Spinal cord (tissue), 10 donors: ENCODE results near the gene GDNF. TPM values are rescaled to one million over a fixed set of nuclear protein-coding genes. Genes with fewer than 3 reads are reported as not detected.
"Not testable (repeated sequence)": the region's sequence is repeated elsewhere in the genome, so short reads cannot be mapped to it uniquely, and the experiment has no call there.

Experiments
- DNase-seq, 6 donors: peaks; one replicate each; pipeline versions ENCODE4 v3.0.0 to v3.0.0-alpha.2; 2013 to 2015; ENCODE audit warnings: low spot score in 6 of 6, low read depth in 4 of 6
- H3K27ac ChIP-seq: one replicate; pipeline ENCODE4 v1.5.1; 2013; ENCODE audit warnings: low read depth, low read length, control low read depth
- H3K27me3 ChIP-seq: one replicate; pipeline ENCODE4 v1.6.1; 2013; ENCODE audit warnings: low read length; ENCODE audit not compliant: control insufficient read depth, insufficient read depth
- H3K36me3 ChIP-seq: one replicate; pipeline ENCODE4 v1.6.1; 2013; ENCODE audit warnings: low read length; ENCODE audit not compliant: control insufficient read depth, insufficient read depth
- H3K4me1 ChIP-seq: one replicate; pipeline ENCODE4 v1.6.1; 2013; ENCODE audit warnings: low read length; ENCODE audit not compliant: control insufficient read depth, insufficient read depth
- H3K4me3 ChIP-seq: one replicate; pipeline ENCODE4 v1.5.1; 2013; ENCODE audit warnings: low read depth, low read length, control low read depth
- H3K9me3 ChIP-seq: one replicate; pipeline ENCODE4 v1.6.1; 2013; ENCODE audit warnings: low read length; ENCODE audit not compliant: control insufficient read depth, insufficient read depth
- WGBS: methylation state at CpG from one replicate; pipeline ENCODE4 v1.1.5; 2013; ENCODE audit warnings: missing lambda C conversion rate; ENCODE audit not compliant: insufficient coverage; 5-methylcytosine and 5-hydroxymethylcytosine counted together
- polyA plus RNA-seq, 2 donors: library from polyadenylated mRNA; unstranded; fragments of 120-200 nt; gene quantifications; one replicate each; pipeline ENCODE4 v1.2.1, GENCODE V29; 2013; ENCODE audit not compliant: insufficient read length in 2 of 2
- total RNA-seq, 2 donors: library from RNA; depleted of rRNA in 1 of 2; stranded (reverse); fragments of 120-200 nt in 1 of 2; fragments of >200 nt in 1 of 2; gene quantifications; one replicate each; pipeline versions ENCODE4 v1.2.3 to v1.2.4, GENCODE V29; 2013 to 2014
- donor health status: healthy.

Gene GDNF
- total and polyA plus RNA-seq, 4 donors: 0.17 to 0.51 (median 0.43) TPM

GRCh38 chr5:37808945-37809344, 30.9 kb downstream of the GDNF start:
- Histone ChIP-seq H3K27me3 (no peaks in the 10 kb centered on the region), H3K9me3 (no peaks in the 10 kb centered on the region), H3K27ac (no peak overlapping the region), H3K4me1 (no peaks in the 10 kb centered on the region), H3K4me3 (no peak overlapping the region), H3K36me3 (no peaks in the 10 kb centered on the region)
- no peak for DNase-seq
- 68% methylated on average over 4 of the region's 5 CpGs for WGBS

DNA sequence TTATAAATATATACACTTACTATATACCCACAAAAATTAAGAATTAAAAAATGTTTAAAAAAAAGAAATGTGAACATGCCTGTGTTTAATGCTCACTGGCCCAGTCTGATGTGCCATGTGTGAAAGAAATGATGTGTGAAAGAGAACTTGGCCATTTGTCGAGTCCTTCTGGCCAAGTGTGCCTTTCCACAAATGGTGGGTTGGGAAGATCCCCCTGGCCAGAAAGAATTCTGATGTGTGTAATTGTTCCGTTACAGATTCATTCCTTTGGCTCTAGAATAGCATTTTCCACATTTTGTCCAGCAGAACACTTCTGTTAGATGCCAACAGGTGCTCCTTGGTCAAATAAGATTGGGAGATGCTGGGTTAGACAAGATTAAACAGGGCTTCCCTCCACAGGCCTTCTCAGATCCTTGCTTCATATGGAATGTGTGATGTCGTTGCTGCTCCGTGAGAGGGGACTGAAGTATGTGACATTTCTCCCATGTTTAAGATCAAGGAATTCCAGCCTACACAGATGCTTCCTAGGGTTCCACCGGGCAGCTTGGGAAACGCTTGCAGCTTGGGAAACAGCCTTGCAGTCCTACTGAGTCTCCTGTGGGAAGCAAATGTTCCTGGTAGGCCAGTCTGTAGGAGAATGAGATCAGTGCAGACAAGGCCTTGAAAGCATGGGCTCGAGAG, 32.1 kb downstream of the GDNF start:
- Histone ChIP-seq H3K27me3 (no peaks in the 10 kb centered on the region), H3K4me1 (no peaks in the 10 kb centered on the region), H3K36me3 (no peaks in the 10 kb centered on the region), H3K9me3 (no peaks in the 10 kb centered on the region), H3K4me3 (no peak overlapping the region), H3K27ac (no peak overlapping the region)
- WGBS: 87% methylated on average over 6 of the region's 7 CpGs
- DNase-seq: no peak

GRCh38 chr5:37807015-37807414, 32.8 kb downstream of the GDNF start:
- Histone ChIP-seq H3K36me3 (no peaks in the 10 kb centered on the region), H3K9me3 (no peaks in the 10 kb centered on the region), H3K4me1 (no peaks in the 10 kb centered on the region), H3K27ac (no peak overlapping the region), H3K27me3 (no peaks in the 10 kb centered on the region), H3K4me3 (no peak overlapping the region)
- WGBS: no CpG with 5 or more reads among the region's 2 CpGs
- no peak for DNase-seq

DNA sequence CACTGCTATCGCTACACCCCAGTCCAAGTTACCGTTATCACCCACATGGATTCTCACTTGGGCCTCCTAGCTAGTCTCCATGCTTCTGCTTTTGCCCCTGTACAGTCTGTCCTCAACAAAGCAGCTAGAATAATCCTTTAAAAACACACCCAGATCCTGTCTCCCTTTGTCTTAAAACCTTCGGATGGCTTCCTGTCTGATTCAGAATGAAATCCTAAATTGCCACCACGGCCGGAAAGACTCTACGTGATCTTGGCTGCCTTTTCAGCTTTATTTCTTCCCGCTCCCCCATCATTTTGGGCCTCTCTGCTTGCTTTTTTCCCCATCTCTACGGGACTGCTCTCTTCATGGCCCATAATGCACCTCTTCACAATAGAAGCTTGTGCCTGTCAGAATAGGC, 33.4 kb downstream of the GDNF start:
- Histone ChIP-seq H3K27me3 (no peaks in the 10 kb centered on the region), H3K27ac (no peak overlapping the region), H3K4me3 (no peak overlapping the region), H3K9me3 (no peaks in the 10 kb centered on the region), H3K36me3 (no peaks in the 10 kb centered on the region), H3K4me1 (no peaks in the 10 kb centered on the region)
- DNase-seq: no peak
- 98% methylated on average over 8 of the region's 8 CpGs for WGBS

- 92% methylated on average over 12 of the region's 12 CpGs for WGBS
- Histone ChIP-seq H3K36me3 (no peaks in the 10 kb centered on the region), H3K27ac (no peak overlapping the region), H3K4me3 (no peak overlapping the region), H3K4me1 (no peaks in the 10 kb centered on the region), H3K27me3 (no peaks in the 10 kb centered on the region), H3K9me3 (no peaks in the 10 kb centered on the region)
- DNase-seq: no peak
Observed at GRCh38 chr5:37806016-37806415, 33.8 kb downstream of the GDNF start.

DNA sequence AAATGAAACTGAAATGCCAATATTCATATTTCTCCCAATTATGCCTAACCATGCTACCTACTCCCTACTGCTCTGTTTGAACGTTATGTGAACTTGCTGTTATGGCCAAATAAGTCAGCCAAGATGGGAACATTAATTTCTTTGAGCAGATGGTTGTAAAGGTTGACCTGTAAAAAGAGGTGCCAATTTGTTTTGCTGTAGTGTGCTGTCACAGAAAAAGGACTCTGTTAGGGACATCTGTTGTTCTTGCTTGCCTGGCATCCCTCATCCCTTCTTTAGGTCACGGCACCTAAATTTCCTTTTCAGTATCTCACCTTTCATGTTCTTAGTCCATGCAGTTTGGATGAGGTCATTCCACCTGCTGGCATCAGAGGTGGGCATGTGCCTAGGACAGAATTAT, 35.4 kb downstream of the GDNF start:
- Histone ChIP-seq H3K36me3 (no peaks in the 10 kb centered on the region), H3K27me3 (no peaks in the 10 kb centered on the region), H3K4me3 (no peak overlapping the region), H3K27ac (no peak overlapping the region), H3K4me1 (no peaks in the 10 kb centered on the region), H3K9me3 (no peaks in the 10 kb centered on the region)
- WGBS: no CpG with 5 or more reads among the region's 2 CpGs
- no peak for DNase-seq

DNA sequence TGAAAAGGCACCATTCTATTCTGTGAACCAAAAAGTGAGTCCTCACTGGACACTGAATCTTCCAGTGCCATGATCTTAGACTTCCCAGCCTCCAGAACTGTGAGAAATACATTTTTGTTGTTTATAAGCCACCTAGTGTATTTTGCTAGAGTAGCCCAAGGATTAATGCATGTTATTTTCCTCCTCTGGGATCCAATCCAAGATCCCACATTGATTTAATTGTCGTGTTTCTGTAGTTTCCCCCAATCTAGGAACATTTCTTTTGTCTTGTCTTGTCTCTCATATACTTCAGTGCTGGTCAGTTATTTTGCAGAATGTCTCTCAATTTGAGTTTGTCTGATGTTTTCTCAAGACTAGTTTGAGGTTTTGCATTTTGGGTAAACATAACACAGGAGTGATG, 36.4 kb downstream of the GDNF start:
- WGBS: no CpG with 5 or more reads among the region's 1 CpG
- no peak for DNase-seq

GRCh38 chr5:37801521-37801920, 38.3 kb downstream of the GDNF start:
- Histone ChIP-seq H3K27ac (no peak overlapping the region), H3K36me3 (no peaks in the 10 kb centered on the region), H3K9me3 (no peaks in the 10 kb centered on the region), H3K4me1 (no peaks in the 10 kb centered on the region), H3K4me3 (no peak overlapping the region), H3K27me3 (no peaks in the 10 kb centered on the region)
- 75% methylated on average over 2 of the region's 2 CpGs for WGBS
- no peak for DNase-seq

More for the DNA sequence above, 36.4 kb downstream of the GDNF start:
- Histone ChIP-seq H3K36me3 (no peaks in the 10 kb centered on the region), H3K27me3 (no peaks in the 10 kb centered on the region), H3K4me1 (no peaks in the 10 kb centered on the region), H3K9me3 (no peaks in the 10 kb centered on the region), H3K27ac (no peak overlapping the region), H3K4me3 (no peak overlapping the region)

- Histone ChIP-seq H3K27ac (no peak overlapping the region), H3K9me3 (no peaks in the 10 kb centered on the region), H3K4me3 (no peak overlapping the region), H3K36me3 (no peaks in the 10 kb centered on the region), H3K27me3 (no peaks in the 10 kb centered on the region), H3K4me1 (no peaks in the 10 kb centered on the region)
- WGBS: no CpG with 5 or more reads among the region's 2 CpGs
- DNase-seq: no peak
Observed at GRCh38 chr5:37799865-37800421, 39.9 kb downstream of the GDNF start.

- not testable (repeated sequence) for H3K4me1 ChIP-seq, H3K9me3 ChIP-seq, H3K36me3 ChIP-seq, H3K27me3 ChIP-seq, DNase-seq, H3K27ac ChIP-seq, H3K4me3 ChIP-seq
- WGBS: 100% methylated on average over 1 of the region's 1 CpG
Observed at GRCh38 chr5:37796435-37796834, 43.4 kb downstream of the GDNF start.
